Measurements from ENCODE around the gene ZBTB32. TPM values are rescaled to one million over a fixed set of nuclear protein-coding genes. Genes with fewer than 3 reads are reported as not detected.

ZBTB32 gene
- total RNA-seq, 1 donor from 2014 or later: not detected

- FAIRE-seq (no peak), DNase-seq (ENCODE audit: low read depth) (no peak)
- H3K79me2 ChIP-seq (ENCODE audit: insufficient read depth, low read length): peaks cover 4% of the 10 kb centered on the region
- no peak overlapping the region for H3K4me3 ChIP-seq (ENCODE audit: insufficient read depth, low read depth, low read length)
- no peaks in the 10 kb centered on the region for H3K9me3 Mint-ChIP-seq (ENCODE audit: unreplicated experiment)
- H3K27ac Mint-ChIP-seq (ENCODE audit: unreplicated experiment): no peak overlapping the region
- H2AFZ ChIP-seq (ENCODE audit: low read depth, low read length): no peak overlapping the region
- H3K27me3 Mint-ChIP-seq (ENCODE audit: low read depth, unreplicated experiment): no peaks in the 10 kb centered on the region
- H3K4me1 Mint-ChIP-seq (ENCODE audit: low read depth, unreplicated experiment): no peaks in the 10 kb centered on the region
- no peak overlapping the region for H3K4me2 ChIP-seq (ENCODE audit: low read length)
- H3K9ac ChIP-seq (ENCODE audit: low read length): no peak overlapping the region
- H3K4me3 Mint-ChIP-seq (ENCODE audit: unreplicated experiment): no peak overlapping the region
- H3K36me3 Mint-ChIP-seq (ENCODE audit: low read depth, unreplicated experiment): peaks cover 17% of the 10 kb centered on the region
- TF ChIP-seq CTCF (IDR thresholded peaks at IDR 0.05; ENCODE audit: insufficient read depth, low read depth, low read length): no peak
- H3K36me3 ChIP-seq (ENCODE audit: insufficient read depth, low read length): peaks cover 44% of the 10 kb centered on the region
- H3K27ac ChIP-seq (ENCODE audit: low read depth, low read length): no peak overlapping the region
- H3K4me1 ChIP-seq (ENCODE audit: insufficient read depth, low read length): no peaks in the 10 kb centered on the region
- H3K9me3 ChIP-seq (ENCODE audit: insufficient read depth, low read depth, low read length): no peaks in the 10 kb centered on the region
- no peaks in the 10 kb centered on the region for H3K27me3 ChIP-seq (ENCODE audit: insufficient read depth, low read length)
- peaks cover 57% of the 10 kb centered on the region for H4K20me1 ChIP-seq (ENCODE audit: insufficient read depth, low read length)
These were observed 22.9 kb downstream of the ZBTB32 start for GRCh38 chr19:35727053-35727955.

GRCh38 chr19:35727956-35728706, 23.8 kb downstream of the ZBTB32 start:
- TF ChIP-seq CTCF (IDR thresholded peaks at IDR 0.05; ENCODE audit: insufficient read depth, low read depth, low read length) (no peak), EZH2 (IDR thresholded peaks at IDR 0.05; ENCODE audit: insufficient read depth, low read length) (no peak)
- no peak overlapping the region for H3K27ac Mint-ChIP-seq (ENCODE audit: unreplicated experiment)
- no peaks in the 10 kb centered on the region for H3K4me1 ChIP-seq (ENCODE audit: insufficient read depth, low read length)
- H3K4me2 ChIP-seq (ENCODE audit: low read length): no peak overlapping the region
- H3K4me3 Mint-ChIP-seq (ENCODE audit: unreplicated experiment): no peak overlapping the region
- H3K27me3 Mint-ChIP-seq (ENCODE audit: low read depth, unreplicated experiment): no peaks in the 10 kb centered on the region
- no peak for DNase-seq (ENCODE audit: low read depth)
- no peaks in the 10 kb centered on the region for H3K79me2 ChIP-seq (ENCODE audit: insufficient read depth, low read length)
- H3K9me3 ChIP-seq (ENCODE audit: insufficient read depth, low read depth, low read length): no peaks in the 10 kb centered on the region
- no peak overlapping the region for H3K4me3 ChIP-seq (ENCODE audit: insufficient read depth, low read depth, low read length)
- no peak overlapping the region for H3K27ac ChIP-seq (ENCODE audit: low read depth, low read length)
- no peaks in the 10 kb centered on the region for H3K4me1 Mint-ChIP-seq (ENCODE audit: low read depth, unreplicated experiment)
- no peak overlapping the region for H3K9ac ChIP-seq (ENCODE audit: low read length)
- no peak for FAIRE-seq
- no peak overlapping the region for H2AFZ ChIP-seq (ENCODE audit: low read depth, low read length)
- H3K36me3 ChIP-seq (ENCODE audit: insufficient read depth, low read length): peaks cover 42% of the 10 kb centered on the region
- H3K9me3 Mint-ChIP-seq (ENCODE audit: unreplicated experiment): no peaks in the 10 kb centered on the region
- peaks cover 48% of the 10 kb centered on the region for H4K20me1 ChIP-seq (ENCODE audit: insufficient read depth, low read length)
- H3K27me3 ChIP-seq (ENCODE audit: insufficient read depth, low read length): no peaks in the 10 kb centered on the region
- H3K36me3 Mint-ChIP-seq (ENCODE audit: low read depth, unreplicated experiment): peaks cover 17% of the 10 kb centered on the region
